ENCODE measurements around the gene USP47. TPM values are rescaled to one million over a fixed set of nuclear protein-coding genes. Genes with fewer than 3 reads are reported as not detected.

USP47 gene, protein sequence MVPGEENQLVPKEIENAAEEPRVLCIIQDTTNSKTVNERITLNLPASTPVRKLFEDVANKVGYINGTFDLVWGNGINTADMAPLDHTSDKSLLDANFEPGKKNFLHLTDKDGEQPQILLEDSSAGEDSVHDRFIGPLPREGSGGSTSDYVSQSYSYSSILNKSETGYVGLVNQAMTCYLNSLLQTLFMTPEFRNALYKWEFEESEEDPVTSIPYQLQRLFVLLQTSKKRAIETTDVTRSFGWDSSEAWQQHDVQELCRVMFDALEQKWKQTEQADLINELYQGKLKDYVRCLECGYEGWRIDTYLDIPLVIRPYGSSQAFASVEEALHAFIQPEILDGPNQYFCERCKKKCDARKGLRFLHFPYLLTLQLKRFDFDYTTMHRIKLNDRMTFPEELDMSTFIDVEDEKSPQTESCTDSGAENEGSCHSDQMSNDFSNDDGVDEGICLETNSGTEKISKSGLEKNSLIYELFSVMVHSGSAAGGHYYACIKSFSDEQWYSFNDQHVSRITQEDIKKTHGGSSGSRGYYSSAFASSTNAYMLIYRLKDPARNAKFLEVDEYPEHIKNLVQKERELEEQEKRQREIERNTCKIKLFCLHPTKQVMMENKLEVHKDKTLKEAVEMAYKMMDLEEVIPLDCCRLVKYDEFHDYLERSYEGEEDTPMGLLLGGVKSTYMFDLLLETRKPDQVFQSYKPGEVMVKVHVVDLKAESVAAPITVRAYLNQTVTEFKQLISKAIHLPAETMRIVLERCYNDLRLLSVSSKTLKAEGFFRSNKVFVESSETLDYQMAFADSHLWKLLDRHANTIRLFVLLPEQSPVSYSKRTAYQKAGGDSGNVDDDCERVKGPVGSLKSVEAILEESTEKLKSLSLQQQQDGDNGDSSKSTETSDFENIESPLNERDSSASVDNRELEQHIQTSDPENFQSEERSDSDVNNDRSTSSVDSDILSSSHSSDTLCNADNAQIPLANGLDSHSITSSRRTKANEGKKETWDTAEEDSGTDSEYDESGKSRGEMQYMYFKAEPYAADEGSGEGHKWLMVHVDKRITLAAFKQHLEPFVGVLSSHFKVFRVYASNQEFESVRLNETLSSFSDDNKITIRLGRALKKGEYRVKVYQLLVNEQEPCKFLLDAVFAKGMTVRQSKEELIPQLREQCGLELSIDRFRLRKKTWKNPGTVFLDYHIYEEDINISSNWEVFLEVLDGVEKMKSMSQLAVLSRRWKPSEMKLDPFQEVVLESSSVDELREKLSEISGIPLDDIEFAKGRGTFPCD (N-terminal part only)
- total RNA-seq: 51.9 and 54.0 TPM in 2 replicates

DNA sequence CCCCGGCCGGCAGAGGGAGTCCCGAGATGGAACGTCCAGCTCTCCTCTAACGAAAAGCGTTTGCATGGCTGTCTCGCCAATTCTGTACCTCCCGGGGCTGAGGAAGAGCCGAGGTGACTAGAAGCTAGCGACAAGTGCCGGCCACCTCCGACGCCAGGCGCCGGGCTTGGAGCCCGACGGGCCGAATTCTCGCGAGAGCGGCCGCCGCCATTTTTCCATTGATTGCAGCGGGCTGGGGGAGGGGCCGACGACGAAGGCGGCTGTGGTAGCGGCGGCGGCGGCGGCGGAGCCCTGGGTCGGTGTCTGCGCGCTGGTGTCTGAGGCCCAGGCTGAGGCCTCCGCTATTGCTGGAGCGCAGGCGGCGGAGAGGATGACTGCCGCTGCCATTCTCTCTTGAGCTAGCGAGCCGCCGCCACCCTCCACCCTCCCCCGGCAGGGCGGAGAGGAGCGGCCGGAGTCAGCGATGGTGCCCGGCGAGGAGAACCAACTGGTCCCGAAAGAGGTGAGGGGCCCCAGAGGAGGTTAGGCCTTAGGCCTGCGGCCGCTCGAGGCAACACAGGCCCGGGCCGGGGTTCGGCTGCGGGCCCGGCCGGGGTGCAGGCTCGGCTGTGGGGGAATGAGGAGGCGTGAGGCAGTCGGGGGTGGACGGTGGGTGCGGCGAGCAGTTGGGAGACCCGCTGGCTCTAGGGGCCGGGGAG, at the start of gene USP47:
TSS of gene USP47 (plus strand) at position 250 of the 698 bp plus-strand sequence. CDS start at position 464, 214 bp downstream.
- peak; percentile 98 for DNase-seq
- Mint-ChIP-seq H3K36me3 (ENCODE audit: low read depth) (peaks cover 4% of the 10 kb centered on the region), H3K9me3 (no peaks in the 10 kb centered on the region), H3K27me3 (peaks cover 17% of the 10 kb centered on the region), H3K4me1 (peaks cover 27% of the 10 kb centered on the region), H3K27ac (no peak within 1 kb of the TSS), H3K4me3 (no peak within 1 kb of the TSS)
- intact Hi-C loops (cut with micrococcal nuclease): loop anchor here (1.0 to 10.0 kb wide), 8 partner anchors 7 to 1535 kb away; partner anchors contain the start of genes ADM, EIF4G2, GALNT18 and ZBED5

GRCh38 chr11:11793073-11793472, 48.7 kb upstream of the USP47 start:
- no peaks in the 10 kb centered on the region for H3K36me3 Mint-ChIP-seq (ENCODE audit: low read depth)
- H3K4me1 Mint-ChIP-seq: no peaks in the 10 kb centered on the region
- no peak overlapping the region for H3K27ac Mint-ChIP-seq
- no peak for DNase-seq
- intact Hi-C loops (cut with micrococcal nuclease): no loop called here
- H3K4me3 Mint-ChIP-seq: no peak overlapping the region
- H3K27me3 Mint-ChIP-seq: peaks cover 37% of the 10 kb centered on the region
- no peaks in the 10 kb centered on the region for H3K9me3 Mint-ChIP-seq

- DNase-seq: peak; percentile 88
- Mint-ChIP-seq H3K4me3 (no peak overlapping the region), H3K4me1 (no peaks in the 10 kb centered on the region), H3K9me3 (no peaks in the 10 kb centered on the region), H3K27ac (no peak overlapping the region), H3K27me3 (peaks cover 29% of the 10 kb centered on the region), H3K36me3 (ENCODE audit: low read depth) (no peaks in the 10 kb centered on the region)
- intact Hi-C loops (cut with micrococcal nuclease): loop anchor here (1.0 to 5.0 kb wide), 2 partner anchors 50 to 483 kb away; no protein-coding TSS in a partner anchor
Observed at GRCh38 chr11:11798586-11799438, 43.0 kb upstream of the USP47 start.

GRCh38 chr11:11805228-11805627, 36.5 kb upstream of the USP47 start:
- Mint-ChIP-seq H3K27ac (no peak overlapping the region), H3K9me3 (no peaks in the 10 kb centered on the region), H3K36me3 (ENCODE audit: low read depth) (no peaks in the 10 kb centered on the region), H3K27me3 (peaks cover 37% of the 10 kb centered on the region), H3K4me3 (no peak overlapping the region), H3K4me1 (no peaks in the 10 kb centered on the region)
- DNase-seq: no peak
- intact Hi-C loops (cut with micrococcal nuclease): no loop called here

GRCh38 chr11:11806074-11806473, 35.7 kb upstream of the USP47 start:
- no peak overlapping the region for H3K27ac Mint-ChIP-seq
- H3K27me3 Mint-ChIP-seq: peaks cover 37% of the 10 kb centered on the region
- intact Hi-C loops (cut with micrococcal nuclease): no loop called here
- no peak overlapping the region for H3K4me3 Mint-ChIP-seq
- no peaks in the 10 kb centered on the region for H3K36me3 Mint-ChIP-seq (ENCODE audit: low read depth)
- no peaks in the 10 kb centered on the region for H3K4me1 Mint-ChIP-seq
- peak; percentile 32 for DNase-seq
- H3K9me3 Mint-ChIP-seq: no peaks in the 10 kb centered on the region

DNA sequence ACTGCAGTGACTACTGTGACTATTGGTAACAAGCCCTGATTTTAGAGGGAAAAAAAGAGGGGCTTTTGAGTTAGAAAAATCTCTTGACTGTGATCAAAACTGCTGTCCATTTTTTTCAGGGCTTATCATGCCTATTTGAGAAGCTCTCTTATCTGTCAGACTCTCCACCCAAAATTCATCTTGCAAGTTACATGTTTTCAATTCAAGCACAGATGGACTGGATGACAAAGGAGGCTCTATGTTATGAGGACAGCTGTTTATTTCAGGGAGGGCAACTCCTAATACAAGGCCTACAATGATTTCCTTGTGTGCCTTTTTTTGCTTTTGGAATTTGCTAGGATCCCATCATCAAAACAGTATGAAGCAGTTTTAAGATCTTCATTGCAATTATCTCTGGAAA, 35.2 kb upstream of the USP47 start:
- DNase-seq: no peak
- peaks cover 37% of the 10 kb centered on the region for H3K27me3 Mint-ChIP-seq
- intact Hi-C loops (cut with micrococcal nuclease): no loop called here

GRCh38 chr11:11807811-11808782, 33.7 kb upstream of the USP47 start:
- no peak overlapping the region for H3K4me3 Mint-ChIP-seq
- peaks cover 34% of the 10 kb centered on the region for H3K27me3 Mint-ChIP-seq

More for the DNA sequence above, 35.2 kb upstream of the USP47 start:
- H3K9me3 Mint-ChIP-seq: no peaks in the 10 kb centered on the region
- H3K4me1 Mint-ChIP-seq: no peaks in the 10 kb centered on the region
- no peak overlapping the region for H3K27ac Mint-ChIP-seq
- H3K4me3 Mint-ChIP-seq: no peak overlapping the region
- no peaks in the 10 kb centered on the region for H3K36me3 Mint-ChIP-seq (ENCODE audit: low read depth)

DNA sequence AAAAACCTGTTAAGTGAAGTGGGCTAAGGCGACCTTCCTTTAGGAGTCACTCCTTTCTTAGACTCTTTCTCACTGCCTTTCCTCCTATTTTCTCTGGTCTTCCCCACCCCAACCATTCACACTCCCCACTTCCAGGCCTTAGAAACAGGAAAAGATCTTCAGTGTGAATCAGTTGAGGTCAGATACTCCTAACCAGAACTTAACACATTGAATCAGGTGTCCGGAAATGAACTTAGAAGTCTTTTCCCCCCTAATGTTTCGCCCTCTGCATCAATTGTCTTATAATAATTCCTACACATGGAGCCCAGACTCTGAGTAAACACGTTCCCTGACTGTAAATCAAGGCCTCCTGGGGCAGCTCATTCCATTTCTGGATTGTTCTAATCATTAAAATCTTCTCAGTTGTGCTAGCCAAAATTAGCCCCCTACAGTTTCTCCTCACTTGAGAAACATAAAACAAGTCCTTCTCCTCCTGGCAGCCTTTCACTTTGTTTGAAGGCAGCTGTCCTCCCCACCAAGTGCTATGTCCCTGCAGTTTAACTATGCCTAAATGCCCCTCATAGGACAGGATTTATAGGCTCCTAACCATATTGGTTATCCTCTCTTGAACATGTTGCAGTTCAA, 32.7 kb upstream of the USP47 start:
- Mint-ChIP-seq H3K9me3 (no peaks in the 10 kb centered on the region), H3K4me3 (no peak overlapping the region), H3K36me3 (ENCODE audit: low read depth) (no peaks in the 10 kb centered on the region), H3K27ac (no peak overlapping the region), H3K27me3 (peaks cover 32% of the 10 kb centered on the region), H3K4me1 (no peaks in the 10 kb centered on the region)
- intact Hi-C loops (cut with micrococcal nuclease): no loop called here
- peak; percentile 48 for DNase-seq

More at GRCh38 chr11:11807811-11808782, 33.7 kb upstream of the USP47 start:
- Mint-ChIP-seq H3K36me3 (ENCODE audit: low read depth) (no peaks in the 10 kb centered on the region), H3K9me3 (no peaks in the 10 kb centered on the region), H3K4me1 (no peaks in the 10 kb centered on the region), H3K27ac (no peak overlapping the region)
- DNase-seq: no peak
- intact Hi-C loops (cut with micrococcal nuclease): no loop called here

DNA sequence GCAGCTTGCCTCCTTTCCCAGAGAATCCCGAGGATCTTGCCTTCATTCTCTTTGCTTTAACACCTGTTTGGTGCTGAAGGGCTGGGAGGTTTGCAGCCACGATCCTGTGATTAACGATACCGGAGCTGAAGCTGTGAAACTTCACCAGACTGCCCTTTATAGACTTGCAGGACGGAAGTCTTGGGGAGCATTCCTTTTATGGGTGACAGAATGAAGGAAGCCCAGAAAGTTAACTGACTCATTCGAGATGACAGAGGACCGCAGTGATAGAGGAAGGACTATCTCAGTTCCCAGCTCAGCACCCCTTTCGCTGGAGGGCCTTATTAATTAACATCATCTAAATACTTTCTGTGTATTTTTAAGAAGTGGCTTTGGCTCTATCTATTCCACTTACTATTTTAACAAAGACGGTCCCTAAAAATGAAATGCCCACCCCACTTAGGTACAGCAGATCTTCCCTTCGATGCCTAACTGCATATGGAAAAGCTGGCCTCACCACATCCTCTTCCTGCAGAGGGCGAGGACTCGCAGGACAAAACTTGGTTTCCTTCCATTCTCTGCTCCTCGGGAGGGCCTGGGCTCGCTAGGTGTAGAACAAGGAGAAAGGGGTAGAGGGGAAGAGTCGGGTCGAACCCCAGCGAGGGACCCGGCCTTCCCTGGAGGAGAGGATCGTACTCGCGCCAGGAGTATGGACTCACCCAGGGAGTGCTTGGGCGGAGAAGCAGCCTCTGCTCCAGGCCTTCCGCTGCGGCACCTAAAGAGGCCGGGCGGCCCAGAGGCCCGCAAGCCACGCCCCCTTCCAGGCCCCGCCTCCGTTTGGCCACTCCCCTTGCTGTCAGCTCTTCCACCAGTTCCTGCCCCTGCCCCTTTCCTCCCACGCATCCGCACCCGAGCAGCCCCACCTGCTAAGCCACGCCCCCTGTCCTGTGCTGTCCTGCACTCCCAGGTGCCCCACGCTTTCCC, 30.7 kb upstream of the USP47 start:
- H3K9me3 Mint-ChIP-seq: no peaks in the 10 kb centered on the region
- H3K4me1 Mint-ChIP-seq: no peaks in the 10 kb centered on the region
- no peak overlapping the region for H3K27ac Mint-ChIP-seq
- no peak for DNase-seq
- peaks cover 19% of the 10 kb centered on the region for H3K27me3 Mint-ChIP-seq
- no peaks in the 10 kb centered on the region for H3K36me3 Mint-ChIP-seq (ENCODE audit: low read depth)
- H3K4me3 Mint-ChIP-seq: no peak overlapping the region
- intact Hi-C loops (cut with micrococcal nuclease): no loop called here

GRCh38 chr11:11813288-11813962, 28.3 kb upstream of the USP47 start:
- no peak overlapping the region for H3K4me3 Mint-ChIP-seq
- H3K27me3 Mint-ChIP-seq: peaks cover 17% of the 10 kb centered on the region
- no peaks in the 10 kb centered on the region for H3K36me3 Mint-ChIP-seq (ENCODE audit: low read depth)
- H3K27ac Mint-ChIP-seq: no peak overlapping the region
- no peak for DNase-seq
- no peaks in the 10 kb centered on the region for H3K4me1 Mint-ChIP-seq
- intact Hi-C loops (cut with micrococcal nuclease): no loop called here
- H3K9me3 Mint-ChIP-seq: no peaks in the 10 kb centered on the region

Data from activated CD4-positive, alpha-beta T cell treated with anti-CD3 and anti-CD28 coated beads, Interleukin-2, amount 10 ng/mL, durations not matched to agents 24 days and 14 days (primary cell).